HepG2 (cell line): ENCODE data around the gene PKP4. TPM values are rescaled to one million over a fixed set of nuclear protein-coding genes. Genes with fewer than 3 reads are reported as not detected.

ENCODE experiments used
- CBFB ChIP-seq: sonication (generic); formaldehyde crosslinking; IDR thresholded peaks from 2 replicates; pipeline ENCODE4 v1.4.0; 2020; ENCODE audit warnings: missing genetic modification reagents
- CCDC6 ChIP-seq: sonication (generic); formaldehyde crosslinking; IDR thresholded peaks from 2 replicates; pipeline ENCODE4 v1.8.1; 2022; ENCODE audit warnings: mild to moderate bottlenecking, missing genetic modification reagents, moderate library complexity
- CHD4 ChIP-seq: fragments of 200-600 bp; sonication (generic); IDR thresholded peaks from 2 replicates; pipeline ENCODE4 v1.7.0; 2017; ENCODE audit warnings: mild to moderate bottlenecking, low read length, borderline replicate concordance
- DR1 ChIP-seq: sonication (generic); formaldehyde crosslinking; IDR thresholded peaks from 2 replicates; pipeline ENCODE4 v1.8.0; 2021; ENCODE audit warnings: mild to moderate bottlenecking, missing genetic modification reagents, inconsistent platforms
- HIVEP1 ChIP-seq: sonication (generic); formaldehyde crosslinking; IDR thresholded peaks from 2 replicates; pipeline ENCODE4 v1.4.0; 2020; ENCODE audit warnings: mild to moderate bottlenecking, missing genetic modification reagents
- HOXA5 ChIP-seq: sonication (generic); formaldehyde crosslinking; IDR thresholded peaks from 2 replicates; pipeline ENCODE4 v1.4.0; 2020; ENCODE audit warnings: missing genetic modification reagents
- KDM4B ChIP-seq: sonication (generic); formaldehyde crosslinking; IDR thresholded peaks from 2 replicates; pipeline ENCODE4 v1.4.0; 2020; ENCODE audit warnings: missing genetic modification reagents
- MAFG ChIP-seq: sonication (generic); formaldehyde crosslinking; IDR thresholded peaks from 2 replicates; pipeline ENCODE4 v1.5.1; 2020; ENCODE audit warnings: mild to moderate bottlenecking, missing genetic modification reagents
- RXRB ChIP-seq: IDR thresholded peaks from 2 replicates; pipeline ENCODE4 v1.6.1; 2016; ENCODE audit warnings: borderline replicate concordance, missing genetic modification reagents, missing compliant biosample characterization
- SIX1 ChIP-seq: sonication (generic); formaldehyde crosslinking; IDR thresholded peaks from 2 replicates; pipeline ENCODE4 v1.4.0; 2020; ENCODE audit warnings: missing genetic modification reagents, borderline replicate concordance
- SOX6 ChIP-seq, 2 experiments: fragments of 450-650 bp in 1 of 2; sonication (generic) in 1 of 2; formaldehyde crosslinking in 1 of 2; IDR thresholded peaks; 2 replicates each; pipeline versions ENCODE4 v1.4.0 to v1.6.1; 2017 to 2020; ENCODE audit warnings: antibody characterized with exemption in 1 of 2, mild to moderate bottlenecking in 1 of 2, missing genetic modification reagents in 1 of 2
- SP1 ChIP-seq, 2 experiments: fragments of 450-650 bp in 1 of 2; sonication (generic) in 1 of 2; formaldehyde crosslinking in 1 of 2; IDR thresholded peaks; 2 replicates each; pipeline versions ENCODE4 v1.4.0 to v1.6.1; 2016 to 2020; ENCODE audit warnings: missing genetic modification reagents in 1 of 2
- SP2 ChIP-seq: sonication (generic); formaldehyde crosslinking; IDR thresholded peaks from 2 replicates; pipeline ENCODE4 v1.5.1; 2020; ENCODE audit warnings: mild to moderate bottlenecking, missing genetic modification reagents
- SRF ChIP-seq: IDR thresholded peaks from 2 replicates; pipeline ENCODE4 v1.6.1; 2011; ENCODE audit warnings: mild to moderate bottlenecking, low read depth, low read length, moderate library complexity
- SRSF1 ChIP-seq: fragments of 200-400 bp; formaldehyde crosslinking; optimal IDR thresholded peaks from 2 replicates; pipeline ENCODE3; 2017; ENCODE audit warnings: mild to moderate bottlenecking, low read depth, low read length, moderate library complexity
- SRY ChIP-seq: sonication (generic); formaldehyde crosslinking; IDR thresholded peaks from 2 replicates; pipeline ENCODE4 v1.8.0; 2022; ENCODE audit warnings: mild to moderate bottlenecking, missing genetic modification reagents
- XBP1 ChIP-seq: sonication (generic); formaldehyde crosslinking; IDR thresholded peaks from 2 replicates; pipeline ENCODE4 v1.5.0; 2020; ENCODE audit warnings: missing genetic modification reagents
- ZBTB1 ChIP-seq: sonication (generic); formaldehyde crosslinking; IDR thresholded peaks from 2 replicates; pipeline ENCODE4 v1.4.0; 2020; ENCODE audit warnings: missing genetic modification reagents, borderline replicate concordance
- ZFP91 ChIP-seq: sonication (generic); formaldehyde crosslinking; IDR thresholded peaks from 2 replicates; pipeline ENCODE4 v1.9.0; 2022; ENCODE audit warnings: missing genetic modification reagents, mild to moderate bottlenecking, borderline replicate concordance
- ZNF383 ChIP-seq: sonication (generic); formaldehyde crosslinking; IDR thresholded peaks from 2 replicates; pipeline ENCODE4 v1.4.0; 2020; ENCODE audit warnings: missing genetic modification reagents, mild to moderate bottlenecking, borderline replicate concordance
- ZNF557 ChIP-seq: sonication (generic); formaldehyde crosslinking; IDR thresholded peaks from 2 replicates; pipeline ENCODE4 v1.4.0; 2020; ENCODE audit warnings: missing genetic modification reagents
- polyA plus RNA-seq, 8 experiments: library from polyadenylated mRNA; depleted of rRNA in 3 of 8; stranded (reverse) in 7 of 8; unstranded in 1 of 8; fragments of >200 nt; fragmentation: Illumina TruSeq in 4 of 8; extraction: Trizol in 4 of 8; gene quantifications; 2 replicates each; pipeline versions ENCODE4 v1.2.1 to v1.2.3, GENCODE V29; 2011 to 2016; ENCODE audit warnings: low read depth in 4 of 8, missing spikeins in 1 of 8, mixed read lengths in 1 of 8; ENCODE audit not compliant: insufficient read depth in 1 of 8
- total RNA-seq, 5 experiments: library from RNA; depleted of rRNA; stranded (reverse); fragments of >200 nt; fragmentation: Illumina TruSeq; extraction: Trizol; gene quantifications; 2 replicates each; pipeline ENCODE4 v1.2.3, GENCODE V29; 2016; ENCODE audit warnings: low read depth in 1 of 5
- TF ChIP-seq, protein P1 (sequence below): sonication (generic); formaldehyde crosslinking; IDR thresholded peaks from 2 replicates; pipeline ENCODE4 v1.5.0; 2020; ENCODE audit warnings: mild to moderate bottlenecking, low read depth, missing genetic modification reagents, borderline replicate concordance
- TF ChIP-seq, protein P2 (sequence below): sonication (generic); formaldehyde crosslinking; IDR thresholded peaks from 2 replicates; pipeline ENCODE4 v1.4.0; 2020; ENCODE audit warnings: mild to moderate bottlenecking, missing genetic modification reagents
- TF ChIP-seq, protein P3 (sequence below): sonication (generic); formaldehyde crosslinking; IDR thresholded peaks from 2 replicates; pipeline ENCODE4 v1.5.0; 2020; ENCODE audit warnings: mild to moderate bottlenecking, missing genetic modification reagents

Gene PKP4
- total and polyA plus RNA-seq, 2 of the 13 experiments (the other 11 are each of a cell fraction or from before 2014, with no cell fraction given), result 80.9 to 90.5 TPM

GRCh38 chr2:158456309-158457066, at the start of gene PKP4, which contains the start of gene CCDC148 (continued):
- no peak for TF ChIP-seq DR1 (CRISPR knock-in tag)
- TF ChIP-seq, protein P1, sequence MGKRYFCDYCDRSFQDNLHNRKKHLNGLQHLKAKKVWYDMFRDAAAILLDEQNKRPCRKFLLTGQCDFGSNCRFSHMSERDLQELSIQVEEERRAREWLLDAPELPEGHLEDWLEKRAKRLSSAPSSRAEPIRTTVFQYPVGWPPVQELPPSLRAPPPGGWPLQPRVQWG (CRISPR knock-in tag), result no peak
- peak; percentile 80 for TF ChIP-seq SP2
- no peak for TF ChIP-seq ZBTB1 (CRISPR knock-in tag)
- no peak for TF ChIP-seq HOXA5
- TF ChIP-seq SOX6 (IDR thresholded peaks at IDR 0.05), result no peak
- TF ChIP-seq SOX6 (CRISPR knock-in tag; IDR thresholded peaks at IDR 0.05), result 0 out of 2 replicates have a peak, but pooled peaks have one; percentile 12
- no peak for TF ChIP-seq SRSF1
- 0 out of 2 replicates have a peak, but pooled peaks have one; percentile 25 for TF ChIP-seq SRY
- peak; percentile 78; the same call in 1 of the 2 replicates for TF ChIP-seq HIVEP1 (CRISPR knock-in tag)
- TF ChIP-seq KDM4B (CRISPR knock-in tag), result no peak
- TF ChIP-seq CCDC6, result peak; percentile 80
- TF ChIP-seq ZNF557 (CRISPR knock-in tag), result no peak
- no peak for TF ChIP-seq SP1 (IDR thresholded peaks at IDR 0.05)
- TF ChIP-seq SP1 (CRISPR knock-in tag; IDR thresholded peaks at IDR 0.05), result no peak
- peak; percentile 20; the same call in 1 of the 2 replicates for TF ChIP-seq CBFB (CRISPR knock-in tag)
- no peak for TF ChIP-seq ZNF383
- no peak for TF ChIP-seq RXRB (CRISPR knock-in tag)
- TF ChIP-seq, protein P2, sequence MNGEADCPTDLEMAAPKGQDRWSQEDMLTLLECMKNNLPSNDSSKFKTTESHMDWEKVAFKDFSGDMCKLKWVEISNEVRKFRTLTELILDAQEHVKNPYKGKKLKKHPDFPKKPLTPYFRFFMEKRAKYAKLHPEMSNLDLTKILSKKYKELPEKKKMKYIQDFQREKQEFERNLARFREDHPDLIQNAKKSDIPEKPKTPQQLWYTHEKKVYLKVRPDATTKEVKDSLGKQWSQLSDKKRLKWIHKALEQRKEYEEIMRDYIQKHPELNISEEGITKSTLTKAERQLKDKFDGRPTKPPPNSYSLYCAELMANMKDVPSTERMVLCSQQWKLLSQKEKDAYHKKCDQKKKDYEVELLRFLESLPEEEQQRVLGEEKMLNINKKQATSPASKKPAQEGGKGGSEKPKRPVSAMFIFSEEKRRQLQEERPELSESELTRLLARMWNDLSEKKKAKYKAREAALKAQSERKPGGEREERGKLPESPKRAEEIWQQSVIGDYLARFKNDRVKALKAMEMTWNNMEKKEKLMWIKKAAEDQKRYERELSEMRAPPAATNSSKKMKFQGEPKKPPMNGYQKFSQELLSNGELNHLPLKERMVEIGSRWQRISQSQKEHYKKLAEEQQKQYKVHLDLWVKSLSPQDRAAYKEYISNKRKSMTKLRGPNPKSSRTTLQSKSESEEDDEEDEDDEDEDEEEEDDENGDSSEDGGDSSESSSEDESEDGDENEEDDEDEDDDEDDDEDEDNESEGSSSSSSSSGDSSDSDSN, result no peak
- no peak for TF ChIP-seq XBP1
- TF ChIP-seq, protein P3, sequence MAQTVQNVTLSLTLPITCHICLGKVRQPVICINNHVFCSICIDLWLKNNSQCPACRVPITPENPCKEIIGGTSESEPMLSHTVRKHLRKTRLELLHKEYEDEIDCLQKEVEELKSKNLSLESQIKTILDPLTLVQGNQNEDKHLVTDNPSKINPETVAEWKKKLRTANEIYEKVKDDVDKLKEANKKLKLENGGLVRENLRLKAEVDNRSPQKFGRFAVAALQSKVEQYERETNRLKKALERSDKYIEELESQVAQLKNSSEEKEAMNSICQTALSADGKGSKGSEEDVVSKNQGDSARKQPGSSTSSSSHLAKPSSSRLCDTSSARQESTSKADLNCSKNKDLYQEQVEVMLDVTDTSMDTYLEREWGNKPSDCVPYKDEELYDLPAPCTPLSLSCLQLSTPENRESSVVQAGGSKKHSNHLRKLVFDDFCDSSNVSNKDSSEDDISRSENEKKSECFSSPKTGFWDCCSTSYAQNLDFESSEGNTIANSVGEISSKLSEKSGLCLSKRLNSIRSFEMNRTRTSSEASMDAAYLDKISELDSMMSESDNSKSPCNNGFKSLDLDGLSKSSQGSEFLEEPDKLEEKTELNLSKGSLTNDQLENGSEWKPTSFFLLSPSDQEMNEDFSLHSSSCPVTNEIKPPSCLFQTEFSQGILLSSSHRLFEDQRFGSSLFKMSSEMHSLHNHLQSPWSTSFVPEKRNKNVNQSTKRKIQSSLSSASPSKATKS (CRISPR knock-in tag), result no peak
- no peak for TF ChIP-seq CHD4
- TF ChIP-seq SIX1 (CRISPR knock-in tag), result no peak
- TF ChIP-seq MAFG (CRISPR knock-in tag), result no peak
- TF ChIP-seq SRF, result no peak
- TF ChIP-seq ZFP91, result no peak; the same call in 1 of the 2 replicates
